ENCODE data around the gene PLD5.
"Not testable (repeated sequence)": the region's sequence is repeated elsewhere in the genome, so short reads cannot be mapped to it uniquely, and the experiment has no call there.

The PLD5 gene

GRCh38 chr1:242162140-242162539, 362.4 kb downstream of the PLD5 start:
- no peak for DNase-seq (ENCODE audit: low read depth)

DNA sequence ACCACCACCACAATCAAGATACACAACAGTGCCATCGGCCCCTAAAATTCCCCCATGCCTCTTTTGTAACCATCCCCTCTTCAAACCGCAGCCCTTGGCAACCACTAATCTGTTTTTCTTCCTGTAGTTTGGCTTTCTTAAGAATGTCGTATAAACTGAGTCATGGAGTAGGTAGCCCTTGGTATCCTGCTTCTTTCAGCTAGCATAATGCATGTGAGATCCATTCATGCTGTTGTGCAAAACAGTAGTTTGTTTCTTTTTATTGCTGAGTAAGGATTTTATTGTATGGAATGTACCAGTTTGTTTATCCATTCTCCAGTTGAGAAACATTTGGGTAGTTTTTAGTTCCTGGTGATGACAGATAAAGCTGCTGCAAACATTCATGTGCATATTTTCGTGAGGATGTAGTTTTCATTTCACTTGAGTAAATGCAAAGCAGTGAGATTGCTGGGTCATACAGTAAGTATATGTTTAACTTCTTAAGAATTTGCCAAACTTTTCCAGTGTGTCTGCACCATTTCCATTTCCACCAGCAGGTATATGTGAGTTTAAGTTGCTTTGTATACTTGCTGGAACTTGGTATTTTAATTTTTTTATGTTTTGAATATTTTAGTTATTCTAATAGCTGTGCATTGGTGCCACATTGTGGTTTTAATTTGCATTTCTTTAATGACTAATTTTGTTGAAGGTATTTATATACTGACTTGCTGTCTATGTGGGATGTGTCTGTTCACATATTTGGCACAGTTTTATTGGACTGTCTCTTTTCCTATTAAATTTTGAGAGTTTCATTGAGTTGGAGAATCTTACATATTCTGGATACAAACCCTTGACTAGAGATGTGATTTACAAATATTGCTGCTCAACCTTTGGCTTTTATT, 377.2 kb downstream of the PLD5 start:
- no peak for DNase-seq (ENCODE audit: low read depth)

DNA sequence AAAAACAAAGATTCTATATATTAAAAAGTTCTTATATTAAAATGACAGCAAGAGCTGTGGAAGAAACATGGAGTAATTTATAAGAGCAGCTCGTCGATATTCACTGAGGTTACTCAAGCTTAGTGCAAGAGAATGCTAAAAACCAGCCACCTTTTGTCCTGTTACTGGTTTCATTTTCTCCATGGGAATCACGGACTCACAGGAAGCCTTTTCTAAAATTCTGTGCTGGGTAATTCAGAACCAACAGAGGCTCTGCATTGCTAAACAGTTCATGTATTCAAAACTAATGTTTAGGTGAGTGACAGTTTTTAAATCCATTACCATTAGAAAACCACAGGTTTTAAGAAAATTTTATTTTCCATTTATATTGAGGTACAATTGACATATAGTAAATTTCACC, 377.8 kb downstream of the PLD5 start:
- DNase-seq (ENCODE audit: low read depth), result no peak

DNA sequence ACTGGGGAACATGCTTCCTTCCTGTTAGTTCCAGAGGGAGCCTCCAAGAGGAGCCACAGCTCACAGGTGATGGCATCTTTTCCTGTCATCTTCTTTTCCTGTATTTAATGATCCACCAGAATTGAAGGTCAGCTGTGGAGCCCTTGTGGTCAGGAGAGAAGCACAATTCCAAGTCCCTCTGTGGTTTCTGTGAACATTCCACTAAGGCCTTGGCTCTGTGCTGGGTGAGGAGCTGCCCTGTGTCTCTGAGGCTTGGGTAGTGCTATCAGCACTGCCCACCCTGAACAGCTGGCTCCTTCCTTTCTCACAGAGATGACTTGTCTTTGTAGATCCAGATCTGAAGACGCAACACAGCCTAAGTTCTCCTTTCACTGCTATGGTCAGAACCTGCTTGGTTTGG, 383.7 kb downstream of the PLD5 start:
- no peak for DNase-seq (ENCODE audit: low read depth)

DNA sequence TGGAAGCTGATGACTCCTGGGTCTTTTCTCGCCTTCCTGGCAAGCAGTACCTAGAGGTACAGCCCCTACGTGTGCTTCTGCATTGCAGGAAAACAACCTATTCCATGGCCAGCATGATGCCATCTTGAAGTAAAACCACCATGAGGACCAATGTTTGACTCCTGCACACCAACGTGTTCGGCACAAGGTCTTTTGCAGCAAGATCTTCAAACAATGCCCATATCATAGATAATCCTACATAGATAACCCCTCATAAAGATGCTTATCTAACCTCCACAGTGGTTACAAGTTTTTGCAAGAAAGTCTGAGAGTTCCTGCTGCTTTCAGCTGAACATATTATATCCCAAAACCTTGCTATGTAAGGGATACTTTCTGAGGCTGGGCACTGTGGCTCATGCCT, 384.5 kb downstream of the PLD5 start:
- no peak for DNase-seq (ENCODE audit: low read depth)

- no peak for DNase-seq (ENCODE audit: low read depth)
Observed at GRCh38 chr1:242139442-242139841, 385.1 kb downstream of the PLD5 start.

DNA sequence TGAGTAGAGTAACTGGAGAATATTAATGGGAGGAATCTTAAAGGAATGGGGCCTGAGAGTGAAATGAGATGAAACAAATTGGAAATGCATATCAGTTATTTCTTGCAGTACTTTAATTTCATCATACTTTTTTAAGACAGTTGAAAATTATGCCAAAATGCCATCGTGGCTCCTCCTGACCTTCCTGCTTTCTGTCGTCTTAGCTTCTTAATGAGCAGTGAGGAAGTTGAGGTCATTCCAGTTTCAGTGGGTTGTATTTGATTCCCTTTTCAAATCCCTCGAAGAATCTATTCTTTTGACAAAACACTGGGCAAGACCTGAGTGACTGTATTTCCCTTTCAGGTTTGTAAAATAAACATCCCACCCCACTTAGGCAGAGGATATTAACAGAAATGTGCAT, 390.7 kb downstream of the PLD5 start:
- no peak for DNase-seq (ENCODE audit: low read depth)

DNA sequence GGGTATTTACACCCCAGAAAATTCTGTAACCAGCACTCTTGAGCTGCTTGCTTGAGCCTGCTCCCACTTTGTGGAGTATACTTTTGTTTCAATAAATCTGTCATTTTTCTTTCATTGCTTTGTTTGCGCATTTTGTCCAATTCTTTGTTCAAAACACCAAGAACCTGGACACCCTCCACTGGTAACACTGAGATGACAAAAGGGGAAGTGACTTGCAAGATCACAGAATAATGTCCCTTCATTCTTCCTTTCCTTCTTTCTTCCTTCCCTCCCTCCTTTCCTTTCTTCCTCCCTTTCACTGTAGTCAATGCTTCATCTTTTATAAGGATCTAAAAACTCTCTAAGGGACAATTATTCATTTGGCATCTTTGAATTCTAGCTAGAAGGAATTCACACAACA, 391.1 kb downstream of the PLD5 start:
- DNase-seq (ENCODE audit: low read depth), result no peak

DNA sequence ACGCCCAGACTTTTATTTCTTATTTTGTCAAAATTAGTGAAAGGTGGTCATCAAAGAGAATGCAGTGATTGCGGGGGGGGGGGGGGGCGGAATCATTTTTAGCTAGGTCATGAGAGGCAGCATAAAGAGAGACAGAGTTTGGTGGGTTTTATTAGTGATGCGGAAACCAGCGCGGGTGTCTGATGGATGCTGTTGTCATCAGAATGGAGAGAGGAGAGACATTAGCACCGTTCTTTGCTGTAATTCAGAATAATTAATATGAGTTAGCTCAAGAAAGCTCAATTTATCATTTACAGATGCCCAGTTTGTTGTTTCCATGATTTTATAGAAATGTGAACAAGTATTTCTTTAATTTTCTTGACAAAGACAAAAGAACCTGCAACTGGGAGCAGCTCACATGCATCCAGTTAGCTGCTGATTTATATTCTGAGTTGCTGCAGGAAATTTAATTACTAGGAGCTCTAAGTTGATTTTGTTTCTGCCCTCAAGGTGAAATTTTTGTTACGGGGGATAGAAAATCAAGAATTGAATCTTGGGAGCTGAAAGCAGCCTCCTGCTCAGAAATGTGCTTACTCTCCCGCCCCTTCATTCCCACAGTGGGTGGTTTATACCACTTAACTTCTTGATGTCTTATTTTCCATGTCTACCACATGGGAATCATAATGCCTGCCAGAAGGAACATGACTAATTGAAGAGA, 392.2 kb downstream of the PLD5 start:
- DNase-seq (ENCODE audit: low read depth), result no peak

GRCh38 chr1:242128951-242129502, 395.5 kb downstream of the PLD5 start:
- DNase-seq (ENCODE audit: low read depth), result no peak

DNA sequence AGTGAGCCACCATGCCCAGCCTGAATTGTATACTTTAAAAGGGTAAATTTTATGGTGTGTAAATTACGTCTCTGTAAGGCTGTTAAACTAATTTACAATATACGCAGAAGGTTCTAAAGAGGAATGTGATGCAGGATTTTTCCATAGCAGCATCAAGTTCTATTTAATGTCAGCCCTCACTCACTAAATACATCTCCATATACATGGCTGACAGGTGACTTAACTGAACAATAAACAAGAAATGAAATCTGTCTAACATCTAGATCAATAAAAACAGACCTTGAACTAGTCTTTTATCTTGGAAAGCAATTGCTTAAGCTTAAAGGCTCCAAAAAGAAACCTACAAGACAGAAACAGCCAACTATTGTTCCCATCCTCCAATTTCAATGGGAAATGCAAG, 404.1 kb downstream of the PLD5 start:
- no peak for DNase-seq (ENCODE audit: low read depth)

GRCh38 chr1:242100921-242101320, 423.6 kb downstream of the PLD5 start:
- no peak for DNase-seq (ENCODE audit: low read depth)

DNA sequence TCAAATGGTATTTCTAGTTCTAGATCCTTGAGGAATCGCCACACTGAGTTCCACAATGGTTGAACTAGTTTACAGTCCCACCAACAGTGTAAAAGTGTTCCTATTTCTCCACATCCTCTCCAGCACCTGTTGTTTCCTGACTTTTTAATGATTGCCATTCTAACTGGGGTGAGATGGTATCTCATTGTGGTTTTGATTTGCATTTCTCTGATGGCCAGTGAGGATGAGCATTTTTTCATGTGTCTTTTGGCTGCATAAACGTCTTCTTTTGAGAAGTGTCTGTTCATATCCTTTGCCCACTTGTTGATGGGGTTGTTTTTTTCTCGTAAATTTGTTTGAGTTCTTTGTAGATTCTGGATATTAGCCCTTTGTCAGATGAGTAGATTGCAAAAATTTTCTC, 427.2 kb downstream of the PLD5 start:
- DNase-seq (ENCODE audit: low read depth), result not testable (repeated sequence)

GRCh38 chr1:242093116-242093515, 431.4 kb downstream of the PLD5 start:
- no peak for DNase-seq (ENCODE audit: low read depth)

GRCh38 chr1:242089911-242090310, 434.6 kb downstream of the PLD5 start:
- DNase-seq (ENCODE audit: low read depth), result no peak

DNA sequence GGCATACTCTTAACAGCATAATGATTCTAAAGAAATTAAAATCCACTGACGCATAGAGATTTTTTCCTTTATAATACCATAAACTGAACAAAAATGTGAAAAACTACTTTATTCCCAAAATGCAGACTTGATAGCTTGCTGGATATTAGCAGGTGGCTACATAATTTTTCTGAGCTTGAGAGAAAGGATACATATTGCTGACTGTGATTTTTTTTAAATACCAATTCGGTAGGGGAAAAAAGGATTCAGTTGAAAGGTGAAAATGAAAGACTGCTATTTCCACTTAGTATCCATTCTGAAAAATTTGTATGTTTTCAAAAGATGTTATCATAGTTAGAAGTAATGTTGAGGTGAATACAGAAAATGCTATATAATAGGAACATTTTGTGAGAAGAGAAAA, 435.6 kb downstream of the PLD5 start:
- no peak for DNase-seq (ENCODE audit: low read depth)

GRCh38 chr1:242086706-242087105, 437.8 kb downstream of the PLD5 start:
- no peak for DNase-seq (ENCODE audit: low read depth)

- no peak for DNase-seq (ENCODE audit: low read depth)
Observed at GRCh38 chr1:242086093-242086492, 438.4 kb downstream of the PLD5 start.

GRCh38 chr1:242083742-242084141, 440.8 kb downstream of the PLD5 start:
- DNase-seq (ENCODE audit: low read depth), result no peak

DNA sequence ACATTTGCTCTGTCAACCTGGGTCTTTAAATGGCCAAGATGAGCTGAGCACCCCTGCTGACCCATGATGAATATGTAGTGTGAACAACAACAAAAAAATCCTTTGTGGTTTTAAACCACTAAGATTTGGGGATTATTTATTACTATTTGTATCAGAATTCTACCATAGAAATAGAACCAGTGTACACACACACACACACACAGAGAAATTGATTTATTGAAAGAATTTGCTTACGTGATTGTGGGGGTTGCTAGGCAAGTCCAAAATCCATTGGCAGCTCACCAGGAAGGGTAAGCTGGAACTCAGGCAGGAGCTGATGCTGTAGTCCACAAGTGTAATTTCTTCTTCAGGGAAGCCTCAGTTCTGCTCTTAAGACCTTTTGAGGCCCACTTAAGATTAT, 443.1 kb downstream of the PLD5 start:
- DNase-seq (ENCODE audit: low read depth), result no peak

- no peak for DNase-seq (ENCODE audit: low read depth)
Observed at GRCh38 chr1:242065813-242066212, 458.7 kb downstream of the PLD5 start.

DNA sequence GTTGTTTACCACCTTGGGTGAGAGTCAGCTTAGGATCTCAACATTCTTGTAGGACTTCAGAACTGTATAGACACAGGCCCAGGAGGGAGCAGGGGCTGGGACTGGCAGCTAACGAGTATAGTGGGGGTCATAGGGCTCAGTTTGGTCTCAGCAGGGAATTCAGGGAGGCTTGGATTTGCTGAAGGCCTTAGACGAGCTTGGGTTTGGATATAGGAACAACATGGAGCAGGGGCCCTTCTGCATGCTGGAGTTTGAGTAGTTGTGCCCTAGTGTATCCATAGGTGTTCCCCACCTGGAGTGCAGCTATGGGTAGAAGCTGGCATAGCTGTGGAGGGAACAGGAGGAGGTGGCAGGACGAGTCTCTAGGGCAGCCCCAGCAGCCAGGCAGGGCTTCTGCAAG, 462.2 kb downstream of the PLD5 start:
- DNase-seq (ENCODE audit: low read depth), result no peak

DNA sequence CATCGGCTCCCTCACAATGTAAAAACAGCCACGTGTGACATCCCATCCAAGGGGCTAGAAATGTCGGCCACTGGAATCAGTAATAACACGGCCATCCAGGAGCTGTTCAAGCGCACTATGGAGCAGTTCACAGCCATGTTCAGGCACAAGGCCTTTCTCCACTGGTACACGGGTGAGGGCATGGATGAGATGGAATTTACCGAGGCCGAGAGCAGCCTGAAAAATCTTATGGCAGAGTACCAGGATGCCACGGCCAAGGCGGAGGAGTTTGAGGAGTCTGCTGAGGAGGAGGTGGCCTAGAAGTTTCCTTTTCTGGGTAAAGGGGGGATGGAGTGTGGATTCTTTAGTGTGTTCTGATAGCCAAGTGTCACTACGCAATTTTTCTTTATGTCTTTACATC, 464.5 kb downstream of the PLD5 start:
- DNase-seq (ENCODE audit: low read depth), result no peak

All from activated T-cell treated with anti-CD3 and anti-CD28 coated beads for 24 hours (primary cell).